Esophagus muscularis mucosa (tissue), 4 donors: Measurements from ENCODE around the gene EVI5. TPM values are rescaled to one million over a fixed set of nuclear protein-coding genes. Genes with fewer than 3 reads are reported as not detected.
A peak's percentile ranks its signal among the peaks of the same experiment; 100 is the strongest.
"Not testable (repeated sequence)": the region's sequence is repeated elsewhere in the genome, so short reads cannot be mapped to it uniquely, and the experiment has no call there.

Experiments
- DNase-seq: peaks from one replicate; pipeline ENCODE4 v3.0.0-alpha.2; 2017; ENCODE audit errors: extremely low spot score
- H3K27ac ChIP-seq, 4 donors: fragments of 200-600 bp; sonication (generic); replicated peaks in 1 of 4; 1 replicate in 3 of 4; 2 replicates in 1 of 4; pipeline ENCODE4 v1.5.1; 2016 to 2019; ENCODE audit warnings: mild to moderate bottlenecking in 1 of 4
- H3K27me3 ChIP-seq, 4 donors: fragments of 200-600 bp; sonication (generic); one replicate each; pipeline versions ENCODE4 v1.5.1 to v1.6.0; 2016 to 2019
- H3K36me3 ChIP-seq, 4 donors: fragments of 200-600 bp; sonication (generic); one replicate each; pipeline ENCODE4 v1.5.1; 2016 to 2019
- H3K4me1 ChIP-seq, 4 donors: fragments of 200-600 bp; sonication (generic); one replicate each; pipeline ENCODE4 v1.5.1; 2016 to 2019
- H3K4me3 ChIP-seq, 4 donors: fragments of 200-600 bp; sonication (generic); 1 replicate in 2 of 4; 2 replicates in 2 of 4; pipeline ENCODE4 v1.5.1; 2016 to 2019; ENCODE audit warnings: mild to moderate bottlenecking in 4 of 4, moderate library complexity in 1 of 4
- H3K9me3 ChIP-seq, 4 donors: fragments of 200-600 bp; sonication (generic); 1 replicate in 3 of 4; 2 replicates in 1 of 4; pipeline ENCODE4 v1.5.1; 2016 to 2019
- EP300 ChIP-seq: sonication (generic); formaldehyde crosslinking; IDR thresholded peaks from one replicate; pipeline ENCODE4 v1.6.1; 2017; ENCODE audit warnings: antibody characterized with exemption
- POLR2A ChIP-seq: fragments of 450-650 bp; IDR thresholded peaks from one replicate; pipeline ENCODE4 v1.6.1; 2017; ENCODE audit warnings: antibody characterized with exemption, moderate library complexity, mild to moderate bottlenecking, low read depth
- POLR2AphosphoS5 ChIP-seq, 2 donors: sonication (generic); formaldehyde crosslinking; IDR thresholded peaks; one replicate each; pipeline ENCODE4 v1.6.1; 2017; ENCODE audit warnings: antibody characterized with exemption in 2 of 2
- WGBS: methylation state at CpG from one replicate; pipeline ENCODE4 v1.1.5; 2018; 5-methylcytosine and 5-hydroxymethylcytosine counted together
- intact Hi-C: fragments of 100-400 bp; cut with DNase I; formaldehyde crosslinking; loops from one replicate; pipeline ENCODE4 v1.15.1; 2023
- total RNA-seq, 4 donors: library from RNA; depleted of rRNA; stranded (reverse); fragments of >200 nt; gene quantifications; one replicate each; pipeline versions ENCODE4 v1.1.0 to v1.2.1, GENCODE V29; 2016
- TF ChIP-seq, protein P1 (sequence below), 3 experiments: fragments of 200-600 bp in 2 of 3; fragments of 450-650 bp in 1 of 3; sonication (generic) in 2 of 3; IDR thresholded peaks; one replicate each; pipeline ENCODE4 v1.5.1; 2017 to 2019; ENCODE audit warnings: antibody characterized with exemption in 3 of 3, mild to moderate bottlenecking in 2 of 3, moderate library complexity in 1 of 3

Gene EVI5
- total RNA-seq, 4 donors from 2014 or later: 32.3 to 55.2 (median 40.4) TPM

DNA sequence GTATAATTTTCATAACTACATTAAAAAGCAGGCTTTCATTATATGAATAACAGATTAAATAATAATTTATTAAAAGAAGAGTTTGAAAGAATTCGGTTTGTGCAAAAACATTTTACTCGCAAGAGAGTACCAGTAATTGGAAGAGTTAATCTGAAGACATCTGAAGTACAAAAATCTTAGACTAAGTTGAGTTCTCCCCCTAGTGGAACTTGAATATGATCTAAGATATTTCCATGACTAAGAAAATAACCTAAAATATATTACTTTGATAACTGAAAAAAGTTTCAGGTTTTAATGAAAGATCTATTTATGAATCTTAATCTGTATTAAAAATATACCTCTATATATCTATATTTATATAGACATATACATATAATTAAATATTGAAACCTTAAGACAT, 185.7 kb downstream of the EVI5 start:
- Histone ChIP-seq H3K27ac (no peak overlapping the region), H3K4me3 (no peak overlapping the region), H3K36me3 (peaks cover 0 to 9% (median 0%) of the 10 kb centered on the region in 4 donors), H3K9me3 (no peaks in the 10 kb centered on the region), H3K27me3 (no peaks in the 10 kb centered on the region), H3K4me1 (no peaks in the 10 kb centered on the region)
- TF ChIP-seq POLR2AphosphoS5 (IDR thresholded peaks at IDR 0.05): no peak
- TF ChIP-seq, protein P1, sequence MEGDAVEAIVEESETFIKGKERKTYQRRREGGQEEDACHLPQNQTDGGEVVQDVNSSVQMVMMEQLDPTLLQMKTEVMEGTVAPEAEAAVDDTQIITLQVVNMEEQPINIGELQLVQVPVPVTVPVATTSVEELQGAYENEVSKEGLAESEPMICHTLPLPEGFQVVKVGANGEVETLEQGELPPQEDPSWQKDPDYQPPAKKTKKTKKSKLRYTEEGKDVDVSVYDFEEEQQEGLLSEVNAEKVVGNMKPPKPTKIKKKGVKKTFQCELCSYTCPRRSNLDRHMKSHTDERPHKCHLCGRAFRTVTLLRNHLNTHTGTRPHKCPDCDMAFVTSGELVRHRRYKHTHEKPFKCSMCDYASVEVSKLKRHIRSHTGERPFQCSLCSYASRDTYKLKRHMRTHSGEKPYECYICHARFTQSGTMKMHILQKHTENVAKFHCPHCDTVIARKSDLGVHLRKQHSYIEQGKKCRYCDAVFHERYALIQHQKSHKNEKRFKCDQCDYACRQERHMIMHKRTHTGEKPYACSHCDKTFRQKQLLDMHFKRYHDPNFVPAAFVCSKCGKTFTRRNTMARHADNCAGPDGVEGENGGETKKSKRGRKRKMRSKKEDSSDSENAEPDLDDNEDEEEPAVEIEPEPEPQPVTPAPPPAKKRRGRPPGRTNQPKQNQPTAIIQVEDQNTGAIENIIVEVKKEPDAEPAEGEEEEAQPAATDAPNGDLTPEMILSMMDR (IDR thresholded peaks at IDR 0.05): peak; percentile 8 to 34 (median 17)
- intact Hi-C loops: no loop called here
- no peak for DNase-seq
- 36% methylated on average over 2 of the region's 2 CpGs for WGBS

DNA sequence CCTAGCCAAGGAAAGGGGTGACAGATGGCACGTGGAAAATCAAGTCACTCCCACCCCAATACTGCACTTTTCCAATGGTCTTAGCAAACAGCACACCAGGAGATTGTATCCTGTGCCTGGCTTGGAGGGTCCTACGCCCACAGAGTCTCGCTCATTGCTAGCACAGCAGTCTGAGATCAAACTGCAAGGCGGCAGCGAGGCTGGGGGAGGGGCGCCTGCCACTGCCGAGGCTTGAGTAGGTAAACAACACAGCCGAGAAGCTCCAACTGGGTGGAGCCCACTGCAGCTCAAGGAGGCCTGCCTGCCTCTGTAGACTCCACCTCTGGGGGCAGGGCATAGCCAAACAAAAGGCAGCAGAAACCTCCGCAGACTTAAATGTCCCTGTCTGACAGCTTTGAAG, 195.5 kb downstream of the EVI5 start:
- H3K4me1 ChIP-seq, DNase-seq, H3K36me3 ChIP-seq, H3K27ac ChIP-seq, H3K27me3 ChIP-seq, H3K9me3 ChIP-seq, intact Hi-C loops, H3K4me3 ChIP-seq: not testable (repeated sequence)
- WGBS: 88% methylated on average over 9 of the region's 9 CpGs

DNA sequence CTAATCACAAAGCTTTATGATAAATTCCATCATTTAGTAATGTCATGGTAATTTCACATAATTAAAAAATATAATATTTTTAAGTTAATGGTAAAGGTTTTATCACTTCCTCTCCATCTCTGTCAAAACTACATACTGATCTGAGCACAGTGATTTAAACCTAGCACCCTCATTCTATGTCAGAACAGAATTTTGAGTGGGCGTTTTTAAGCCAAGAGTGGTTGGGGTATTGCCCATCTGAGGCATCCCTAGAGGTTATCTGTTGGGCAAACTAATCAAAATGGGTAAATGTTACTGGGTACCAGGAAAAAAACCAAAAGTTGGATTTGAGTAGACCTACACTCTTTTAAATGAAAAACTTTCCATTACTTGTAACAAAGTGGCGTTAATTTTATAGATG, 197.5 kb downstream of the EVI5 start:
- Histone ChIP-seq H3K27me3 (no peaks in the 10 kb centered on the region), H3K4me1 (no peaks in the 10 kb centered on the region), H3K27ac (no peak overlapping the region), H3K9me3 (no peaks in the 10 kb centered on the region), H3K4me3 (no peak overlapping the region), H3K36me3 (peaks cover 0 to 7% (median 2%) of the 10 kb centered on the region in 4 donors)
- 94% methylated on average over 2 of the region's 2 CpGs for WGBS
- intact Hi-C loops: no loop called here
- no peak for DNase-seq
- TF ChIP-seq POLR2AphosphoS5 (IDR thresholded peaks at IDR 0.05): no peak
- TF ChIP-seq EP300: no peak

DNA sequence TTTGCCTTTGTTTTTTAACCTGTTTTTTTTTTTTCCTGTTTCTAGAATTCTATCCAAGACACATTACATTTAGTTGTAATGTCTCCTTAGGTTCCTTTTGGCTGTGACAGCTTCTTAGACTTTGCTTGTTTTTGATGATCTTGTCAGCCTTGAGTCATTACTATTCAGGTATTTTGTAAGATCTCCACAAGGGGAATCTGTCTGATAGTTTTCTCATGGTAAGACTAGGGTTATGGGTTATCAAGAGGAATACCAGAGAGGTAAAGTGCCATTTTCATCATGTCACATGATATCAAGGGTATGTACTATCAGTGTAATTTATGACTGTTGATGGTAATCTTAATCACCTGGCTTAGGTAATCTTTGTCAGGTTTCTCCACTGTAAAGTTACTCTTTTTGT, 199.1 kb downstream of the EVI5 start:
- intact Hi-C loops: no loop called here
- H3K4me3 ChIP-seq: no peak overlapping the region
- no peak for DNase-seq
- H3K27me3 ChIP-seq: no peaks in the 10 kb centered on the region
- no peaks in the 10 kb centered on the region for H3K4me1 ChIP-seq
- no peaks in the 10 kb centered on the region for H3K9me3 ChIP-seq
- TF ChIP-seq EP300 (no peak), POLR2A (no peak), POLR2AphosphoS5 (IDR thresholded peaks at IDR 0.05) (no peak)
- H3K27ac ChIP-seq: no peak overlapping the region
- H3K36me3 ChIP-seq: peaks cover 0 to 15% (median 2%) of the 10 kb centered on the region in 4 donors

DNA sequence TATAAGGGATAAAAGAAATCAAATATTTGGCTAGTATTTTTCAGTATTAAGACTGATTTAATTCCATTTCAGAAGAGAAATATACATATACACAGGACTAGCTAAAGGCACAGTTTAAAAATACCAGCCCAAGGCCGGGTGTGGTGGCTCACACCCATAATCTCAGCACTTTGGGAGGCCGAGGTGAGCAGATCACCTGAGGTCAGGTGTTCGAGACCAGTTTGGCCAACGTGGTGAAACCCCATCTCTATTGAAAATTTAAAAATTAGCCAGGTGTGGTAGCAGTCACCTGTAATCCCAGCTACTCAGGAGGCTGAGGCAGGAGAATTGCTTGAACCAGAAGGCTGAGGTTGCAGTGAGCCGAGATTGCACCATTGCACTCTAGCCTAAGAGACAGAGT, 200.1 kb downstream of the EVI5 start:
- H3K4me3 ChIP-seq, H3K4me1 ChIP-seq, DNase-seq, H3K27ac ChIP-seq, H3K9me3 ChIP-seq, intact Hi-C loops, H3K27me3 ChIP-seq: not testable (repeated sequence)
- 96% methylated on average over 5 of the region's 5 CpGs for WGBS
- peaks cover 0 to 15% (median 2%) of the 10 kb centered on the region in 4 donors for H3K36me3 ChIP-seq

DNA sequence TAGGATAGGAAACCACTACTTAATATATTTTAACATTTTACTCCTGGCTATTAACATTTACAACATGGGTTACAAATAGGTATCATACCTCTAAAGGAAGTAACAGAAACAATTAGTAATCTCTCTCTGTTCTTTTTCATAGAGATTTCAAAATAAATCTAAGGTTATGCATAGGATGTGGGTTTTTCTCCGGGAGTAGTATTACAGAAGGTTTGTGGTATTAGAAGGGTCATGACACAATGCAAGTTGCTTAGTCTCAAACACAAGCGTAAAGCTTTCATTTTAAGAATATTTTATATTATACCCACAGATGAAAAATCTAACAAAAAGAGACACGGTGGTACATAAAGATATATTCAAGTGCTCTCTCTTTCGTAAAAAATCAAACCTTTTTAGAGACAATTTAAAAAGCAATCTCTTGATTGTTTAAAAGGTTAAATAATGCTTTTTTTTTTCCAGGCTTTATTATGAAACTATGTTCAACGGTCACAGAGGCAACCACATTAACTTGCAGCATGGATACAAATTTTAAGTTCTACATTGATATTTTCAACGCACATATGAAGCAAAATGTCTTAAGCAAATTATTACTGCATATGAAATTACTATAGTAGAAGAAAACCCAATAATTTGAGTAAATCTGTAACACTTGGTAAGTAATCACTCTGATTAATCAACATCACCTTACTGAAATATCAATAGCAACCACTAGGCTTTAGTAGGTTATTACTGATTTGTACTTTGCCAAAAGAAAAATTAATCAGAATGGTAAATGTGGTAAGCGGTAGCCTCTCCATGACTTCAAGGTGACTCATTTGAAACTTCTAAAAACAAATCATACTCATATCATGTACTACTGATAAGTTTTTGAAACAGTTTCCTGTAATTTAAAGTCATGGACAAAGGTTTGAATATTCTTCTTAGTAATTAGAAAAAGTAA, 200.8 kb downstream of the EVI5 start:
- H3K4me3 ChIP-seq: no peak overlapping the region
- H3K27me3 ChIP-seq: no peaks in the 10 kb centered on the region
- no peaks in the 10 kb centered on the region for H3K4me1 ChIP-seq
- no peak overlapping the region for H3K27ac ChIP-seq
- H3K36me3 ChIP-seq: peaks cover 0 to 13% (median 2%) of the 10 kb centered on the region in 4 donors
- TF ChIP-seq EP300 (no peak), POLR2A (no peak), POLR2AphosphoS5 (IDR thresholded peaks at IDR 0.05) (no peak)
- TF ChIP-seq, protein P1 (IDR thresholded peaks at IDR 0.05): no peak
- intact Hi-C loops: no loop called here
- 86% methylated on average over 7 of the region's 7 CpGs for WGBS
- no peak for DNase-seq
- no peaks in the 10 kb centered on the region for H3K9me3 ChIP-seq
